Renal pelvis (tissue), 4 donors: Measurements from ENCODE around the gene ZNF124. TPM values are rescaled to one million over a fixed set of nuclear protein-coding genes. Genes with fewer than 3 reads are reported as not detected.
"Not testable (repeated sequence)": the region's sequence is repeated elsewhere in the genome, so short reads cannot be mapped to it uniquely, and the experiment has no call there.

ENCODE experiments used
- DNase-seq: peaks from one replicate; pipeline ENCODE4 v3.0.0-alpha.2; 2013
- polyA plus RNA-seq, 3 donors: library from polyadenylated mRNA; unstranded; fragments of 120-200 nt; gene quantifications; one replicate each; pipeline ENCODE4 v1.2.1, GENCODE V29; 2013; ENCODE audit not compliant: insufficient read length in 3 of 3

The ZNF124 gene
- polyA plus RNA-seq, 3 donors = 18.3 to 34.8 (median 33.8) TPM

DNA sequence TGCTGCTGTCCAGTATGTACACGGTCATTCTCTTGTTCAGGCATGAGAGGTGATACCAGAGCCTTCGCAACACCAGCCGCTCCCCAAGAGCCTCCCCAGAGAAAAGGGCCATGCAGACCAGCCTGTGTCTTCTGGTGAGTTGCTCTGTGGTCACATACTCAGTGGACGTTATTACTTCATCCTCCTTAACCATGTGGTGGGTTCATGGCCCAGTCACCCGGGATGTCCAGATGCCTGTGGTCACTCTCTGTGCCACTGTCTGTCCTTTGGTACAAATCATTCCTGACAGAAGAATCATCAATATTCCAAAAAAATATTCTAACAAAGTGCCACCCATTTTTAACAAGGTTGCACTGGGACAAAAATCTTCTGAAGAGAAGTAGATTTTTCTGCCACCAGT, 8.8 kb upstream of the ZNF124 start:
- DNase-seq = no peak

- no peak for DNase-seq
These were observed 5.9 kb upstream of the ZNF124 start for GRCh38 chr1:247177755-247178154.

DNA sequence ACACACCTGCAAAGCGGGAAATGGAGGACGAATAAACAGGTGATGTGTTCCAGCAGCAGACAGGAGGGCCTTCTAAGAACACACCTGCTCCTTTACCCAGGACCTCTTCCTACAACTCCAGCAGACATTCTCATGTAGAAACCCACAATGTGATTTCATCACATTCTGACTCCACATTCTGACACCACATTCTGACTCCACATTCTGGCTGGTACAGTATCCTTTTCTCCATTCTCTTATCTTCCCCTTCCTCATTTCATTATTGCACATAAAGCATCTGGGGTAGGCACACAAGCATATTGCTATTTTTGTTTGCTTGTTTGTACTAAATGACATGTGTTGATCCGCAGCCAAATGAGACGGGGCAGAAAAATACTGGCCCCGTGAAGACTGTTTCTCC, 3.6 kb upstream of the ZNF124 start:
- DNase-seq = no peak

DNA sequence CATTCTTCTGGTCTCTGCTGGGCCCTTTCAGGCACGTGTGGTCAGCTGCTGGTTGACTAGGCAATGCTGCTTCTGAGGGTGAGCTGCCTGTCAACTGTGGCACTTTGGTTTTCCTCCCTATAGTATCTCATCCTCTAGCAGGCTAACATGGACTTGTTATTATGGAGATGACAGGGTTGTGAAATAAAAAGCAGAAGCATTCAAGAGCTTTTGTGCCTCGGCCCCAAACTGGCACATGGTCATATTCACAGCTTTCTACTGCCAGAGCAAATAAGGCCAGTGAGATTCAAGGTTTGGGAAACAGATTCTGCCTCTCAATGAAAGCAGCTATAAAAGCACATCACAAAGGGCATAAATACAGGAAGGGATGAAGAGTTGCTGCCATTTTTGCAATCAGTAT, 1.6 kb upstream of the ZNF124 start:
- no peak for DNase-seq

GRCh38 chr1:247172996-247173395, 1.2 kb upstream of the ZNF124 start:
- no peak for DNase-seq

GRCh38 chr1:247171443-247171842, 377 bp downstream of the ZNF124 start:
- DNase-seq = not testable (repeated sequence)

GRCh38 chr1:247165674-247166073, 6.1 kb downstream of the ZNF124 start:
- no peak for DNase-seq

- DNase-seq = no peak
These were observed 7.1 kb downstream of the ZNF124 start for GRCh38 chr1:247164694-247165093.

DNA sequence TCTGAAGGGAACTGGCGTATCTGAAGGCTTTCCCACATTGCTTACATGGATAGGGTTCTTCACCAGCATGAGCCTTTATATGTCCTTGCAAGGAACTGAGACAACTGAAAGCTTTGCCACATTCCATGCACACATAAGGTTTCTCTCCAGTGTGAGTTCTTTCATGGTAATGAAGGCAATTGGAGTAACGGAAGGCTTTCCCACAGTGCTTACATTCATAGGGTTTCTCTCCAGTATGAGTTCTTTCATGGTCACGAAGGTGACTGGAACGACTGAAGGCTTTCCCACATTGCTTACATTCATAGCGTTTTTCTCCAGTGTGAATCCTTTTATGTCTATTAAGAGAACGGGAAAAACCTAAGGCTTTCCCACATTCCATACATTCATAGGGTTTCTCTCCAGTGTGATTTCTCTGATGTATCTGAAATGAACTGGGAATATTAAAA, 15.0 kb downstream of the ZNF124 start:
- DNase-seq = no peak

- no peak for DNase-seq
These were observed 24.0 kb downstream of the ZNF124 start for GRCh38 chr1:247147781-247148180.

DNA sequence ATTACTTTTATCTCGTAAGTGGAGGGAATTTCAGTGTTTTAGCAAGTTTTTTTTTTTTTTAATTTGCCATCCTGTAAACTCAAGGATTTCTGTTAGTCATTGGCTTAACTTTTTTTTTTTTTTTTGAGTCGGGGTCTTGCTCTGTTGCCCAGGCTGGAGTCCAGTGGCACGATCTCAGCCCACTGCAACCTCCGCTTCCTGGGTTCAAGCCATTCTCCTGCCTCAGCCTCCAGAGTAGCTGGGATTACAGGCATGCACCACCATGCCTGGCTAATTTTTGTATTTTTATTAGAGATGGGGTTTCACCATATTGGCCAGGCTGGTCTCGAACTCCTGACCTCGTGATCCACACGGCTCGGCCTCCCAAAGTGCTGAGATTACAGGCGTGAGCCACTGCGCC, 24.7 kb downstream of the ZNF124 start:
- DNase-seq = not testable (repeated sequence)

DNA sequence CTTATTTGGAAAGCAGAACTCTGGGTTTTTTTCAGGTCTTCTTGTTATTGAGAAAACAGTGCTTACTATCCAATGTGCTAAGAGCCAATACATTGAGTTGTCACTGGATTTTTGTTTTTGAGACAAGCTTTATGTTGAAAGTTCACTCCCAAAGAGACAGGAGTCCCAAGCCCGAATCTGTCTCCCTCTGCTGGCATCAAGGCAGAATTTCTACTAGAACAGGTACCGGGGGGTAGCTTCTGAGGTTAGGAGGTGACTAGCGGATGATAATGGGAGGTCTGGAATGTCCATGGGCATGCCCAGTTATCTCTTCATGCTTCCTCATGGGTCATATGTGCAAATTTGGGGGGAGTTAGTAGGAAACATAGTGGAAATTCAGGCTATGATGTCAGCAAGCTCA, 25.1 kb downstream of the ZNF124 start:
- DNase-seq = no peak

- DNase-seq = no peak
These were observed 26.5 kb downstream of the ZNF124 start for GRCh38 chr1:247145279-247145678.

GRCh38 chr1:247139557-247139956, 32.3 kb downstream of the ZNF124 start:
- DNase-seq = not testable (repeated sequence)

DNA sequence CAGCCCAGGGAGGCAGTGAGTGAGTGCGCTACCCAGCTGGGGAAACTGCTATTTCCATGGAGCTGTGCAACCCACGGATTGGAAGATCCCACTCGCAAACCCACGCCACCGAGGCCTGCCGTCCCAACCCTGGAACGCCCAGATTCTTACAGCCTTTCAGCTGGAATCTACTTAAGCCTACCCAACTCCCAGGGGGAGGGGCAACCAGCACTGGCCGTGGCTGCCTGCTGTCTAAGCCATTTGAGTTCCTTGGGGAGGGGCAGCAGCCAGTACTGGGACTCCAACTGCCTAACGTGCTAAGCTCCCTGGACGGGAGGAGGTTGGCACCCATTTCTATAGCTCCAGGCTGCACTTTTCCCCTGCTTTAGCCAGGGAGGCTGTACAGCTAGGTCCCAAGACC, 40.6 kb downstream of the ZNF124 start:
- no peak for DNase-seq

DNA sequence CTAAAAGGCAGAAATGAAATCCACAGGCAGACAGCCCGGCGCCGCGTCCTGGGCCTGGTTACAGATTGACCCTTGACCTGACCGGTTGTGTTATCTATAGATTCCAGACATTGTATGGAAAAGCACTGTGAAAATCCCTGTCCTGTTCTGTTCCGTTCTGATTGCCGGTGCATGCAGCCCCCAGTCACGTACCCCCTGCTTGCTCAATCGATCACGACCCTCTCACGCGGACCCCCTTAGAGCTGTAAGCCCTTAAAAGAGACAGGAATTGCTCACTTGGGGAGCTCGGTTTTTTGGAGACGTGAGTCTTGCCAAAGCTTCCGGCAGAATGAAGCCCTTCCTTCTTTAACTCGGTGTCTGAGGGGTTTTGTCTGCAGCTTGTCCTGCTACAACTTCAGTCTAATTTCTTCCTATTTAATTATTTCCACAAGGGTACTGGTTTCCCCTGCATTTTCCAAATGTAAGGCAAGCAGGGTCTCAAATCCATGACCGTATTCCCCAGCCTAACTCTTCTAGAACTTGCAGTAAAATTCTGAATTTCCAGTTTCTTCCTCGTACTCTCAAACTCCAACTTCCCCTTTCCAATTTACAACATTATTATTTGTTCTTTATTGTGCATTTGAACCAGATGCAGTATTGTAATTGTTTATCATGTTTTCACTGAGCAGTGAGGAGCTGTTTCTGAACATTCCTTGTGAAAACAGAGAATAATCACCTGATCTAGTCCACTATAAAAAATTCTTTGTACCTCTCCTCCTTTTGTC, 44.1 kb downstream of the ZNF124 start:
- not testable (repeated sequence) for DNase-seq

DNA sequence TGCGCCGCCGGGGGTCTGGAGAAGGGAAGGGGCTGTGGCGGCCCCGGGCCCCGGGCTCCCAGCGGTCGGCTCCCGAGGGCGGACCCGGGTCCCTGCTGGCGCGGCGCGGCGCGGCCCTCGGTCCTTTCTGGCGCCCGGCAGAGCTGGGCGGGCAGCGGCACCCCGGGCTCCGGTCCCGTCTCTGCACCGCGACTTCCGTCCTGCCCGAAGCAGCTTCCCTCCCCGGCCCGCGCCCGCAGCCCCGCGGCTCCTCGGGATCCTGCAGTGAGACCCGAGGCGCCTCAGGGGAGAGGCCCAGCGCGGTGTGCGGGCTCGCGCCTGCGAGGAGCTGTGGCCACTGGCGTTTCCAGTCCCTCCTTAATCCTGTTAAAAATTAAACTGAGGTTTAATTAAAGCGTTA, 45.2 kb downstream of the ZNF124 start:
- DNase-seq = not testable (repeated sequence)

GRCh38 chr1:247126166-247126565, 45.7 kb downstream of the ZNF124 start:
- not testable (repeated sequence) for DNase-seq

GRCh38 chr1:247121382-247121781, 50.4 kb downstream of the ZNF124 start:
- no peak for DNase-seq

GRCh38 chr1:247120408-247120668, 51.5 kb downstream of the ZNF124 start:
- not testable (repeated sequence) for DNase-seq

DNA sequence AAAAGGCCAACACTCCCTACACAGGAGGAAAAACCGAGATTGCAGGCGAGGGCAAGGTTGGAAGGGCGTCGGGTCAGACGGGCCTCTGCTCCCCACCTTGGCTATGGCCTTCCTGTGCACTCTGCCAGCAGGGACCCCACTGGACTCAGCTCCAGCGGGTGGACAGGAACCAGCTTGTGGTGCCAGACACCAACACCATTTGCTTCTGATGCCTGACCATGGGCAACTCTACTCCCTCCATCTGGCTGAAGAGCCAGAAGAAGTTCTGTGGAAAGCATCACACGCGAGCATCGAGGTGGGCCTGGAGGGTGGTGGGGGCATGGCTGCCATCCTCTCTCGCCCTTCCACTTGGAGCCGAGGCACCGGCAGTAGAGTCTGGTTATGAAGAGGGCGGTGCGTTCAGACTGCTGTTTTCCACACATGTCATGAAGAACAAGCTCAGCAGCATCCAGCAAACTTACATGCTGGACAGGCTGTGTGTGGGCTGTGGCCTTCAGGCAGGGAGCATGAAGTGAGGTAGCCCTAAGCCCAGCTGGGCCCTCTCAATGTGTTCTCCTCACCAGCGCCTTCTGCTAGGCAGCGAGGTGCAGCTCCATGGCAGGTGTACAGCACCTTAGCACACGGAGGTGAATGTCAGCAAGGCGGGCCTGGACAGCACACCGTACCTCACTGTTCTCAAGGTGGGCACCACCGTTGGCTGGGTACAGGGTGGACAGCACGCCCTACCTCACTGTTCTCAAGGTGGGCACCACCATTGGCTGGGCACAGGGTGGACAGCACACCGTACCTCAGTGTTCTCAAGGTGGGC, 52.0 kb downstream of the ZNF124 start:
- no peak for DNase-seq

GRCh38 chr1:247118946-247119446, 52.8 kb downstream of the ZNF124 start:
- DNase-seq = no peak

DNA sequence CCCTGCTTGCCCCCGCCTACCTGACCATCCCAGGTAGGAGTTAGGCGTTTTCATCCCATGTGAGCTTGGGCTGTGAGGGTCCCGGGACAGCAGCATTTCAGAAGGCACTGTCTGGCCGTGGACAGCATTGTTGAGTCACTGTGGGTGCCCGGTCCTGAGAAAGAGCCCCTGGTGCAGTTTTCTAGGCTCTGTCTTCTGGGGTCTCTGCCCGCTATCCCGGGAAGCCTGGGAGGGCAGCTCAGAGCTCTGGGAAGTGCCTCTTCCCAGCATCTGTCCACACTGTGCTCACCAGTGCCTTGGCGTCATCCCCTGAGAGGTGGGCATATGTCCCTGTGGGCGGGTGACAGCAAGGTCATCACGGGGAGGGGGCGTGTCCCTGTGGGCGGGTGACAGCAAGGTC, 56.3 kb downstream of the ZNF124 start:
- no peak for DNase-seq
